ENCODE measurements around the gene MYO3B.

DNA sequence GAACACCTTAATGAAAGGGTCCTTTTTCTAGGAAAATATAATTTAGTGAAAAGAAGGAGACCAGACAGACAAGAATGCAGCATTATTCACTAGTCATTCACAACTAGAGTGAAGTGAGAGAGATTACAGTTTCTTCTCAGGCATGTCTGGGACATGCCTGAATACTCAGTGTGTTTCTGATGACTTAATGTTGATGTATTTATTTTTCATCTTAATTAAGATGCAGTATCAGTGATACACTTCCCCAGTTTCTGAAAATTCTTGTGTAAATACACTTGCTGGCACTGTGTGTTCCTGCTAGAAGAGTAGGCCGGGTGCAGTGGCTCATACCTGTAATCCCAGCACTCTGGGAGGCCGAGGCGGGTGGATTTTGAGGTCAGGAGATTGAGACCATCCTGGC, 143.6 kb downstream of the MYO3B start:
- TF ChIP-seq, protein P1, sequence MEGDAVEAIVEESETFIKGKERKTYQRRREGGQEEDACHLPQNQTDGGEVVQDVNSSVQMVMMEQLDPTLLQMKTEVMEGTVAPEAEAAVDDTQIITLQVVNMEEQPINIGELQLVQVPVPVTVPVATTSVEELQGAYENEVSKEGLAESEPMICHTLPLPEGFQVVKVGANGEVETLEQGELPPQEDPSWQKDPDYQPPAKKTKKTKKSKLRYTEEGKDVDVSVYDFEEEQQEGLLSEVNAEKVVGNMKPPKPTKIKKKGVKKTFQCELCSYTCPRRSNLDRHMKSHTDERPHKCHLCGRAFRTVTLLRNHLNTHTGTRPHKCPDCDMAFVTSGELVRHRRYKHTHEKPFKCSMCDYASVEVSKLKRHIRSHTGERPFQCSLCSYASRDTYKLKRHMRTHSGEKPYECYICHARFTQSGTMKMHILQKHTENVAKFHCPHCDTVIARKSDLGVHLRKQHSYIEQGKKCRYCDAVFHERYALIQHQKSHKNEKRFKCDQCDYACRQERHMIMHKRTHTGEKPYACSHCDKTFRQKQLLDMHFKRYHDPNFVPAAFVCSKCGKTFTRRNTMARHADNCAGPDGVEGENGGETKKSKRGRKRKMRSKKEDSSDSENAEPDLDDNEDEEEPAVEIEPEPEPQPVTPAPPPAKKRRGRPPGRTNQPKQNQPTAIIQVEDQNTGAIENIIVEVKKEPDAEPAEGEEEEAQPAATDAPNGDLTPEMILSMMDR (IDR thresholded peaks at IDR 0.05): no peak
- TF ChIP-seq POLR2A (IDR thresholded peaks at IDR 0.05): no peak
